ENCODE results near the gene OCSTAMP.
A peak's percentile ranks its signal among the peaks of the same experiment; 100 is the strongest.

OCSTAMP gene

DNA sequence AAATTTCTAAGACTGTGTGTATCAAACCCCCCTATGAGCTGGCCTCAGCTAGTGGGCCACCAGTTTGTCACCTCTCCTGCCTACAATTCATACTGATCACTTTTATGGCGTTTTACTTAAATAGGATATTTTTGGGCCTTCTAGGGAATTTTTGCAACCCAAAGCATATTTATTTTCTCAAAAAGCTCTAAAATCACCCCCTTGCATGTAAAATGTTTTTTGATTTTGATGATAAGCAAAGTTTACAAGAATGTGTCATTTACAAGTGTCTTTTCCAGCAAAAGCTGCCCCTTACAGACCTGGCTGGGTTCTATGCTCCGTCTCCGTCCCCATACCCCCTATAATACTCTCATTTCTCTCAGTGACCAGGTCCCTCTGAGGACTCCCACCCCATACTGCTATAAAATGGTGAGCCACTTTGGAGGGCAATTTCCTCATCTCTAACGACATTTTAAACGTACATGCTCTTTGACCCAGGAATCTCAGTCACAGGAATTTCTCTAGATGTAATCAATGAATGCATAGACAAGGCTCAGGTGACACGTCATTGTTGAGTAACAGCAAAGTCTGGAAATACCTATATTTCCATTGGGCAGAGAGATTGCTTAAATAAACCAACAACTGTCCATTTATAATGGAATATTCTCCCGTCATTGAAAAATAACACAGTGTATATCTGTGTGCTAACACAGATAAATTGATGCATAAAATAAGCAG lies 13.9 kb upstream of the OCSTAMP start:
- no peak overlapping the region for H3K4me3 Mint-ChIP-seq

GRCh38 chr20:46563860-46564221 lies 13.4 kb upstream of the OCSTAMP start:
- H3K4me1 Mint-ChIP-seq = peaks cover 10% of the 10 kb centered on the region
- ATAC-seq (ENCODE audit: low read depth) (no peak), DNase-seq (ENCODE audit: low spot score in 2 of 2) (no peak)
- H3K27me3 Mint-ChIP-seq = peaks cover 7% of the 10 kb centered on the region
- no peaks in the 10 kb centered on the region for H3K9me3 Mint-ChIP-seq
- no peak overlapping the region for H3K4me3 Mint-ChIP-seq
- no peaks in the 10 kb centered on the region for H3K36me3 Mint-ChIP-seq
- H3K27ac Mint-ChIP-seq = no peak overlapping the region

More for the DNA sequence above, 13.9 kb upstream of the OCSTAMP start:
- DNase-seq (ENCODE audit: low spot score in 2 of 2) (no peak), ATAC-seq (ENCODE audit: low read depth) (no peak)
- Mint-ChIP-seq H3K27me3 (peaks cover 7% of the 10 kb centered on the region), H3K4me1 (peaks cover 10% of the 10 kb centered on the region), H3K36me3 (no peaks in the 10 kb centered on the region), H3K27ac (no peak overlapping the region), H3K9me3 (no peaks in the 10 kb centered on the region)

DNA sequence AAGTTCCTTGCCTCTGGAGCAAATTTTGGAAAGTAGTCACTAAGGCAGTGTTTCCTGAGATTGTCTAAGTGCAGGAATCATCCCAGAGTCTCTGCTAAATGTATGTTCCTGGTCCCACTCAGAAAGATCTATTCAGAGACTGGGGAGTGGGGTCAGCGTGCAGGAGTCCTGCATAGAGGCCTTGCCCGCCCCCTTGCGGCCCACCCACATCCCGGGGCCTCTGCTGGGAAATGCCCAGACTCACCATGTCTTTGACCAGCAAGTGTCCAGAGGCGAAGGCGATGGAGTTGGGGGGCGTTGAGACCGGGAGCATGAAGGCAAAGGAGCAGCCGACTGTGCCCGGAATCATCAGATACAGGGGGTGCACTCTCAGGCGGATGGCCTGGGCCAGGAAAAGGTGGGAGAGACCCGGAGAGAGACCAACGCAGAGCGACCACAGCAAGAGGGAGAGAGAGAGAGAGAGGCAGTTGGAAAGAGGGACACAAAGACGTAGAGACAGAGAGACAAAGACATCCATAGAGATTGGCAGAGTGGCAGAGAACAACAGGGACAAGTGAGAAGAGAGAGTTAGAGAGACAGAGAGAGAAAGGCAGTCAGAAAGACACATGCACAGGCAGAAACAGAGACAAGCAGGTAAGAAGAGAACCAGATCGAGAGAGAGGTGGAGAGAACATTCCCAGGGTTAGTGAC lies 12.9 kb upstream of the OCSTAMP start:
- DNase-seq (ENCODE audit: low spot score in 2 of 2) = no peak

DNA sequence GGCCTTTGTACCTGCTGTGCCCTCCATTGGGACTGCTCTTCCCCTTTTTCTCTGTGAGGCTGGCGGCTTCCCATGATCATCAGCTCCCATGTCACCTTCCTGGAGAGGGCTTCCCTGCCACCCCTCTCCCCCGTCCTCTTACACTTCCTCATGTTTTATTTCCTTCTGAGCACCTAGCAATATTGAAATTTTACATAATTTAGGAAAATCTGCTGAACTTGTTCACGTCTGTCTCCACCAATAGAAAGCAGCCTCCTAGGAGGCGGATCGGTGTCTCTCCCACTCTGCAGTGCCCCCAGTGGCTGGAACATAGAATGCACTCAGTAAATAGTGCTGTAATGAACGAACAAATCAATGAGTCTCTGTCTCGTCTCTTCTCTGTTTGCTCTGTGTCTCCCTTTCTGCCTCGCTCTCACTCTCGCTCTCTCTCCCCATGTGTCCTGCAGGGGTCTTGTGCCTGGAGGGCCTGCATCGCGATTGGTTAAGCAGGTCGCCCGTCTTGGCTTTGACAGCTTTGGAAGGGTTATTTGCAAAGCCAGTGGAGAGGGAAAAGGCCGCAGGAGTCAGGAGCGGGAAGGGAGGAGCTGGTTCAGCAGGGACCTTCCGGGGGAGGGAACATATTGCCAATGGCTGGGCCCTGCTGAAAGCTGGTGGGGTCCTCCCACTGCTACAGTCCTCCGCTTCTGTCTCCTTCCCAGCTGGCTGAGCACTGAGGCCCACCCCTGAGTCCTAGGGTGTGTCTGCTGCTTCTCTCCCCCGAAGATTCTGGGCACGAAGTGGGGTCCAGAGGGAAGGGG lies 12.1 kb upstream of the OCSTAMP start:
- DNase-seq (ENCODE audit: low spot score in 2 of 2) (peak; percentile 54 to 57), ATAC-seq (ENCODE audit: low read depth) (peak; percentile 75)
- H3K27ac Mint-ChIP-seq = no peak overlapping the region
- peaks cover 5% of the 10 kb centered on the region for H3K27me3 Mint-ChIP-seq
- no peaks in the 10 kb centered on the region for H3K36me3 Mint-ChIP-seq
- peaks cover 8% of the 10 kb centered on the region for H3K4me1 Mint-ChIP-seq
- no peaks in the 10 kb centered on the region for H3K9me3 Mint-ChIP-seq
- H3K4me3 Mint-ChIP-seq = no peak overlapping the region

More for the DNA sequence above, 12.9 kb upstream of the OCSTAMP start:
- no peak for ATAC-seq (ENCODE audit: low read depth)
- Mint-ChIP-seq H3K4me1 (peaks cover 10% of the 10 kb centered on the region), H3K4me3 (no peak overlapping the region), H3K9me3 (no peaks in the 10 kb centered on the region), H3K27ac (no peak overlapping the region), H3K27me3 (peaks cover 7% of the 10 kb centered on the region), H3K36me3 (no peaks in the 10 kb centered on the region)

- DNase-seq (ENCODE audit: low spot score in 2 of 2) (no peak), ATAC-seq (ENCODE audit: low read depth) (no peak)
- Mint-ChIP-seq H3K9me3 (no peaks in the 10 kb centered on the region), H3K27ac (no peak overlapping the region), H3K4me3 (no peak overlapping the region), H3K4me1 (peaks cover 6% of the 10 kb centered on the region), H3K27me3 (peaks cover 3% of the 10 kb centered on the region), H3K36me3 (no peaks in the 10 kb centered on the region)
These were observed 11.5 kb upstream of the OCSTAMP start for GRCh38 chr20:46562009-46562372.

GRCh38 chr20:46559685-46560440 lies 9.4 kb upstream of the OCSTAMP start:
- Mint-ChIP-seq H3K36me3 (no peaks in the 10 kb centered on the region), H3K4me1 (peaks cover 7% of the 10 kb centered on the region), H3K27ac (no peak overlapping the region), H3K9me3 (no peaks in the 10 kb centered on the region), H3K27me3 (peaks cover 1% of the 10 kb centered on the region), H3K4me3 (no peak overlapping the region)
- DNase-seq (ENCODE audit: low spot score in 2 of 2) = no peak
- no peak for ATAC-seq (ENCODE audit: low read depth)

DNA sequence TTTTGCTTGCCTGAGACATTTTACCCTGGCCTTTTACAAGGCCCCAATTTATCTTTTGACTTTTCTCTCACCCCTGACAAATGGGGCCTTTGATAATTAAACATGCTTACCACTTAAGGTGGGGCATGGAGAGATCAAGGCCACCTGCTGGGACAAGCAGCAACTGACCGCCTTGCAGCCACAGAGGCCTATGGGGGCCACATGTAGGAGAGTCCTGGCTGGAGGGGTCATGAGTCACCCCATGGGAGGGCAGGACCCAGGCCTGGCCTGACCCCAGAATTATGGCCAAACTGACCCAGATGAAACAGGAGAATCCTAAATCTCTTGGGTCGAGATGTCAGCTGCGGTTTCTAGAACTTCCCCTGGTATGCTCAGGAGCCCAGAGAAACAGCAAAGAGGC lies 8.5 kb upstream of the OCSTAMP start:
- no peak overlapping the region for H3K27ac Mint-ChIP-seq
- H3K4me1 Mint-ChIP-seq = peaks cover 9% of the 10 kb centered on the region

DNA sequence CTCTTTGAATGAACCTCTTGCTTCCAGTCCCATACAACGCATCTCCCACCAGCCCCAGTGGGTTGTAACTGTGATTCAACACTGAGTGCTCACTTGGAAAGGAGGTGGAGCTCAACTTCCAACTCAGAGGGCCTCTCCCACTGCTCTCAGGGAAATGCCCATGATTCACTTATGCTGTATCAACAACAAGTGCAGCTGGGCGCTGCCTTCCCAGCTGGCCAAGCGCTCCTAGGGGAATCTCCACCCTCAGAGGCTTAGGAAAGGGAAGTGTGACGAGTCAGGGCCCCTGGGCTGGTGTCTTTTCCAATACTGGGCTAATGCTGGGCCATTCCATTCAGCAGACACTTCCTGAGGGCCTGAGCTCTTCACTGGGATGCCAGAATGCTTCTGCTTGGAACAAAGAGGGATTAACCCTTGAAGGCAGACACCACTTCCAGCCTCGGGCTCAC lies 8.1 kb upstream of the OCSTAMP start:
- DNase-seq (ENCODE audit: low spot score in 2 of 2) (no peak), ATAC-seq (ENCODE audit: low read depth) (no peak)
- Mint-ChIP-seq H3K27me3 (peaks cover 1% of the 10 kb centered on the region), H3K9me3 (no peaks in the 10 kb centered on the region), H3K4me1 (peaks cover 9% of the 10 kb centered on the region), H3K4me3 (no peak overlapping the region), H3K36me3 (no peaks in the 10 kb centered on the region), H3K27ac (no peak overlapping the region)

More for the DNA sequence above, 8.5 kb upstream of the OCSTAMP start:
- Mint-ChIP-seq H3K9me3 (no peaks in the 10 kb centered on the region), H3K36me3 (no peaks in the 10 kb centered on the region), H3K4me3 (no peak overlapping the region), H3K27me3 (peaks cover 1% of the 10 kb centered on the region)
- DNase-seq (ENCODE audit: low spot score in 2 of 2) (no peak), ATAC-seq (ENCODE audit: low read depth) (no peak)

DNA sequence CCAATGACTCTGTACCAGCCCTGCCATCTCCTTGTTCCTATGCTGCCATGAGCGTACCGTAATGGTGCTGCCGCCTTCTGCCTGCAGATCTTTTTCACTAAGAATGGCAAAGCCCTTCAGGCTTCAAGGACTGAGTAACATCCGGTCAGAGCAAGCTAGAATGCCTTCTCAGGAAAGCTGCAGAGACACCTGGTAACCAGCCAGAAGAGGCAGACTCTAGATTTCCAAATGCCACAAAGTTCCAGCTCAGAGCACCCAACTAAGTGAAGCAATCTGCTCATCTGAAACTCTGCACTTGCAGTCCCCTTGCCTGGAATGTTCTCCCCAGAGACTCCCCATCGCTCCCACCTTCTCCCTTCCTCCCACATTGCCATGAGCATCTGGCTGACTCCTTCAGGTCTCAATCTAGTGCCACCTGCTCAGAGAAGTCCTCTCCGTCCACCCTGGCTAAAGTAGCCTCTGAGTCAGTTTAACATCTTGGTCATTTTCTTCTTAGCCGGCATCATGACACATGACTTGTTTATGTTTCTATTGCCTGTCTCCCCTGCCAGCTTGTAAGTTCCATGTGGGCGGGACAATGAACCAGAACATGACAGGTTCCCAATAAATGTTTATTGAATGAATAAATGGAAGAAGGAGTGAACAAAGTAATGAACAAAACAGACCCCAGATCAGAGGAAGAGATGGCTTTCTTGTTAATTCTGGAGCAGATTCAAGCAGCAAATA lies 6.9 kb upstream of the OCSTAMP start:
- peaks cover 1% of the 10 kb centered on the region for H3K27me3 Mint-ChIP-seq
- DNase-seq (ENCODE audit: low spot score in 2 of 2) (no peak), ATAC-seq (ENCODE audit: low read depth) (no peak)
- H3K36me3 Mint-ChIP-seq = no peaks in the 10 kb centered on the region
- H3K9me3 Mint-ChIP-seq = no peaks in the 10 kb centered on the region
- H3K4me1 Mint-ChIP-seq = peaks cover 20% of the 10 kb centered on the region
- no peak overlapping the region for H3K27ac Mint-ChIP-seq
- no peak overlapping the region for H3K4me3 Mint-ChIP-seq

- H3K4me3 Mint-ChIP-seq = no peak overlapping the region
- no peak for ATAC-seq (ENCODE audit: low read depth)
These were observed 5.0 kb upstream of the OCSTAMP start for GRCh38 chr20:46555370-46555956.

DNA sequence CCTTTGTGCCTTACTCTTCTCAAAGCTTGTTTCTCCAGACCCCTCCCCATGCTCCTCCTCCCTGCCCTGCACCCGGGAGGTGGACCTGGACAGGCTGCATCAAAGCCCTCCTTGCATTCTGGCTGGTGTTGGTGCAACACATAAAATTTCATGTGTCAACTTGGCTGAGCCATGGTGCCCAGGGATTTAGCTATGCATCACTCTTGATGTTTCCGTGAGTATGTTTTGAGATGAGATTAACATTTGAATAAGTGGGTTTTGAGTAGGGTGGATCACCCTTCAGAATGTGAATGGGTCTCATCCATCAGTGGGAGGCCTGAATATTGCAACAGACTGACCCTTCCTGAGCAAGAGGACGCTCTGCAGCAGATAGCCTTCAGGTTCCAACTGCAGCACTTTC lies 4.4 kb upstream of the OCSTAMP start:
- ATAC-seq (ENCODE audit: low read depth) (no peak), DNase-seq (ENCODE audit: low spot score in 2 of 2) (no peak)
- H3K4me3 Mint-ChIP-seq = no peak overlapping the region
- no peaks in the 10 kb centered on the region for H3K27me3 Mint-ChIP-seq
- H3K27ac Mint-ChIP-seq = no peak overlapping the region
- H3K36me3 Mint-ChIP-seq = no peaks in the 10 kb centered on the region
- H3K4me1 Mint-ChIP-seq = peaks cover 21% of the 10 kb centered on the region
- no peaks in the 10 kb centered on the region for H3K9me3 Mint-ChIP-seq

More at GRCh38 chr20:46555370-46555956, 5.0 kb upstream of the OCSTAMP start:
- Mint-ChIP-seq H3K4me1 (peaks cover 22% of the 10 kb centered on the region), H3K27ac (no peak overlapping the region), H3K9me3 (no peaks in the 10 kb centered on the region), H3K27me3 (peaks cover under 1% of the 10 kb centered on the region), H3K36me3 (no peaks in the 10 kb centered on the region)
- no peak for DNase-seq (ENCODE audit: low spot score in 2 of 2)

GRCh38 chr20:46553926-46554325 lies 3.5 kb upstream of the OCSTAMP start:
- ATAC-seq (ENCODE audit: low read depth) (no peak), DNase-seq (ENCODE audit: low spot score in 2 of 2) (no peak)
- peaks cover 21% of the 10 kb centered on the region for H3K4me1 Mint-ChIP-seq
- no peaks in the 10 kb centered on the region for H3K27me3 Mint-ChIP-seq
- no peak overlapping the region for H3K4me3 Mint-ChIP-seq
- no peaks in the 10 kb centered on the region for H3K9me3 Mint-ChIP-seq
- no peaks in the 10 kb centered on the region for H3K36me3 Mint-ChIP-seq
- H3K27ac Mint-ChIP-seq = no peak overlapping the region
